GM12864 (cell line): ENCODE measurements around the gene ARID3A.

ENCODE experiments used
- DNase-seq: peaks from one replicate; pipeline ENCODE4 v3.0.0-alpha.2; 2011; ENCODE audit warnings: low read depth
- H3K4me3 ChIP-seq: 2 replicates; pipeline ENCODE4 v1.5.1; 2011; ENCODE audit warnings: mild to moderate bottlenecking, low read depth, low read length, control low read depth
- TF ChIP-seq, protein P1 (sequence below): IDR thresholded peaks from 2 replicates; pipeline ENCODE4 v1.5.1; 2011; ENCODE audit warnings: low read depth, mild to moderate bottlenecking, moderate library complexity, low read length, control low read depth, inconsistent platforms; ENCODE audit errors: missing control alignments

ARID3A gene

DNA sequence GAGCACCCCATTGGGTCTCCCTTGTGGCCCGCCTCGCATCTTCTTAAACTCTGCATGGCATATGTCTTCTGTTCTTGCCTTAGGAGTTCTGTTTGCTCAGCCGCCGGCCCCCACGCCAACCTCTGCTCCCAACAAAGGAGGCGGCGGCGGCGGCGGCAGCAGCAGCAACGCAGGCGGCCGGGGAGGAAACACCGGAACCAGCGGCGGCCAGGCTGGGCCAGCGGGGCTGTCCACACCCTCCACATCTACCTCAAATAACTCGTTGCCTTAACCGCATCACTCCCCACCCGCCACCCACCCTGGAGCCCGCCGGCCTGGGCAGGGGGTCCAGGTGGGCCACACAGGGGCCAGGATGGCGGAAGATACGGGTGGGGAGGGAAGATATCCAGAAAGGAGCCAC, 46.0 kb downstream of the ARID3A start:
- H3K4me3 ChIP-seq = no peak overlapping the region
- TF ChIP-seq, protein P1, sequence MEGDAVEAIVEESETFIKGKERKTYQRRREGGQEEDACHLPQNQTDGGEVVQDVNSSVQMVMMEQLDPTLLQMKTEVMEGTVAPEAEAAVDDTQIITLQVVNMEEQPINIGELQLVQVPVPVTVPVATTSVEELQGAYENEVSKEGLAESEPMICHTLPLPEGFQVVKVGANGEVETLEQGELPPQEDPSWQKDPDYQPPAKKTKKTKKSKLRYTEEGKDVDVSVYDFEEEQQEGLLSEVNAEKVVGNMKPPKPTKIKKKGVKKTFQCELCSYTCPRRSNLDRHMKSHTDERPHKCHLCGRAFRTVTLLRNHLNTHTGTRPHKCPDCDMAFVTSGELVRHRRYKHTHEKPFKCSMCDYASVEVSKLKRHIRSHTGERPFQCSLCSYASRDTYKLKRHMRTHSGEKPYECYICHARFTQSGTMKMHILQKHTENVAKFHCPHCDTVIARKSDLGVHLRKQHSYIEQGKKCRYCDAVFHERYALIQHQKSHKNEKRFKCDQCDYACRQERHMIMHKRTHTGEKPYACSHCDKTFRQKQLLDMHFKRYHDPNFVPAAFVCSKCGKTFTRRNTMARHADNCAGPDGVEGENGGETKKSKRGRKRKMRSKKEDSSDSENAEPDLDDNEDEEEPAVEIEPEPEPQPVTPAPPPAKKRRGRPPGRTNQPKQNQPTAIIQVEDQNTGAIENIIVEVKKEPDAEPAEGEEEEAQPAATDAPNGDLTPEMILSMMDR = no peak
- DNase-seq = no peak

DNA sequence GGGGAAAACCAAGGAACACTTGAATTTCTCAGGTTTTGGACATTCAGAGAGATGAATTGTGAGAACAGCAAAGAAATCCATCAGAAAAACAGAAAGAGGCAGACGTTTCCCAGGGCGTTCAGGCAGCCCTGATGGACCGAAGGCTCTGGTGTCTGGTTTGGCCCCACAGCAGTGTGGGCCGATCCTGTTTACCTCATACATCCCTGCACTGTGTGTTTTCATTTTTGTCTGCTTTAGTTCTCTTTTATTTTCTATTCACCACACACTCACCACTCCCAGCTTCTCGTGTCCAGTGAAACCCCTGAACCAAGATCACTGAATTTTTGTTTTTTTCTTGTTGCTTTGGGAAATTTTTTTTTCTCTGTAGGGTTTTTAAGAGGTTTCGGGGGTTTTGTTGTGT, 46.4 kb downstream of the ARID3A start:
- no peak for DNase-seq
- H3K4me3 ChIP-seq = no peak overlapping the region
- TF ChIP-seq, protein P1 = no peak

DNA sequence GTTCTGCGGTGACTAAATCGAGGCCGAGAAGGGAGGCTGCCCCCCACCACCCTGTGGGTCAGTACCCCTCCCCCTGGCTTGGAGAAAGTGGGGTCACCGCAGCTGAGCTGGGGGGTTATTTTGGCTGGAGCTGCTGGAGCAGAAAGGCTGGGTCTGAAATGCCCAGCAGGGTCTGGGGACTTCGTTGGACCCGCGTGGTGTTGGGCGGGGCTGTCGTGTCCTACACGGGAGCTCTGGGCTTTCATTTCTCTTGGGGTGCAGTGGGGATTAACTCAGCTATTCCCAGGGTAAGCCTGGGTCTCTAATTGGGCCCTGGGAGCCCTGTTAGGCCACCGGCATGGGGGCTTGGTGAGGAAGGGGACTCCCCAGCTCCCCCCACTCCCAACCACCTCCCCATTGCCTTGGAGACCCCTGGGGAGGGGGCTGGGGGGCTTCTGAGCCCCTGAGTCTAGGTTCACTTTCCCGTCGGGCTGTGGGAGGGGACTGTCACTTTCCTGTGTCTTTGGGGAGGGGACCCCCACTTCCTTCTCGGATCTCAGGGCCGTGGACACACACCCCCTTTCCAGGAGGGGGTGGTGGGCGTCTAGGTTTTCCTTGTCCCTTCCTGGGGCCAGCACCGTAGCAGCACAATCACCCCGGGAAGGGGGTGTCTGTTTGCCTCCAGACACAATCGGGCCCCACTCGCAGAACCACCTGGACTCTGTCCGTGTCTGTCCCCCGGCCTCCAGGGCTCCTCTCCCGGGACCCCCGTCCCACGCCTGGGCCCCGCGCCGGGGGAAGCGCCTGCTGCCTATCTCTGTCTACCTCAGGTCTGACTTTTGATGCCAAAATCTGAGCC, 48.1 kb downstream of the ARID3A start:
- DNase-seq = no peak
- TF ChIP-seq, protein P1 = no peak
- H3K4me3 ChIP-seq = no peak overlapping the region

DNA sequence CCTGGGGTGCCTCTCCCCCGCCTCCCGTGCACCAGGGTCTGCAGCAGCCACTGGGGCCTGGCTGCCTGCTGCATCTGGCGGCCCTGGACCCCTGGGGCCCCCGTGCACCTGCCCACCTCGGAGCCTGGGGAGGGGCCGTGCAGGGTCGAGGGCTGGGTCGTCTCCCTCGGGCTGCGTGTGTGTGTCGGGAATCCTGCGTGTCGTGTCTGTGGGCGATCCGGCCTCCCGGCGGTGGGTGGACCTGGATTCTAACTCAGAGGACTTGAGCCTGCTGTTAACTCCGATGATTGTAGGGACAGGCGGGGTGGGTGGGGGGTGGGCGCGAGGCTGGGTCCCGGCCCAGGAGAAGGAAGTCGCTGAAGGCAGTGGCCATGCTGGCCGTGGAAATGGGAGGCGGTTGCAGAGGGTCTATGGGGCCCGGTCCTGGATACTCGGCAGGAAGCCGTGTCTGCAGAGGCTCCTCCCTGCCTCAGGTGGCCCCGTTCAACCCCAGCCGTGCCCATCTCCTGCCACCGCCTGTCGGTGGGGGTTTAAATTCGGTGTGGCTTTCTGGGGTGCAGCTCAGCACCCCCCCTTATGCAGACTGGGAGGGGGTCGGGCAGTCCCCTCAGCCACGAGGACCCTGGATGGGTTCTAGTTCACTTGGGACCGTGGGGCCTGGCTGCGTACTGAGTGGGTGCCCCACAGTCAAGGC, 48.9 kb downstream of the ARID3A start:
- no peak overlapping the region for H3K4me3 ChIP-seq
- DNase-seq = no peak
- TF ChIP-seq, protein P1 = no peak

DNA sequence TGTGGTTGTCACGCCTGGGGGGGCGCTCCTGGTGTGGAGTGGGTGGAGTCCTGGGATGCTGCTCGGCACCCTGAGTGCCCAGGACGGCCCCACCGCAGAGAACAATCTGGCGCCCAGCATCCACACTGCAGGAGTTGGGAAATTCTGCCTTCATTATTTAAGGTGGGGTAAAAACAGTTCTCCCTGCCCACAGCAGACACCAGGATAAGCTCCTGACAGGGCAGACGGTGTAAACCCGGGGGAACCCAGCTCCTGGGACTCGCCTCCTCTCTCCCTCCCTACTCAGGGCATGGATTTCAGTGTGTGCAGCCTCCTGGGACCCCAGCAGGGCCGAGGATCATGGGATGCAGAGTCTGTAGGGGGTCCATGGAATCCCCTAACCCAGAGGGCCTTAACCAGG, 50.6 kb downstream of the ARID3A start:
- TF ChIP-seq, protein P1 = no peak
- DNase-seq = no peak
- no peak overlapping the region for H3K4me3 ChIP-seq

DNA sequence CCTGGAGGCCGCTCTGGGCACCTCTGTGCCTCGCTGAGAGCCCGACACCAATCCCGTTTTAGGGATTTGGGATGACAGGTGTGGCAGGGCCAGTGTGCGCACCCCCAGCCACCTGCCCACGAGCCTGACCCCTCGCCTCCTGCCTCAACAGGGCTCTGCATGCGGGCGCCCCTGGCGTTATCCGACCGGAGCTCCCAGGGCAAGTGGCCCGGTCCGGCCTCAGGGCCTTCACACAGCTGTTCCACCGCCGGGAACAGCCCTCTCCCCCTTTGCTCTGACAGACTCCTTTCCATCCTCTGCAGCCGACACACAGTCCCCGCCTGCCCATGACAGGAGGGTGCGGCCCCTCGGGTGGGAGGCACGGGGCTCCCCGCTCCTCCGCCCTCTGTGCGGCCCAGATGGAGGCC, 51.2 kb downstream of the ARID3A start:
- TF ChIP-seq, protein P1 = no peak
- no peak for DNase-seq
- no peak overlapping the region for H3K4me3 ChIP-seq

DNA sequence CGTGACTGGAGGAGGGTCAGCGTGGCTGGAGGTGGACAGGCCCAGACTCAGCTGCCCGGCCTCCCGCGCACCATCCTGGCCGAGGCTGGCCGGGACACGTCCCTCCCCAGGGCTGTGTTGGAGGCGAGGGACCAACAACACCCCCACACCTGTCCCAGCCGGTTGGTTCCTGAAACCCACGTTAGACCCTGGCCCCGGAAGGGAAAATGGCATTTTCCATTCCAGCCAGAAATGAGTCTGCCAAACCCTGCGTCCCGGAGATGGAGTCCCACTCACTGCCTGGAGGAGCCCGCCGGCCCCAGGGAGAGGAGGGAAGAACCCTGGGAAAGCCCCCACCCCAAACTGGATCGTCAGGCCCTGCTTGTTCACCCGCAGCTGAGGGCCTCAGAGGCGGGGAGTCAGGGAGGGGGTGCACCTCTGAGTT, 53.5 kb downstream of the ARID3A start:
- H3K4me3 ChIP-seq = no peak overlapping the region
- TF ChIP-seq, protein P1 = no peak
- DNase-seq = no peak
